Chondrocyte (in vitro differentiated cells): ENCODE measurements around the gene AHNAK. TPM values are rescaled to one million over a fixed set of nuclear protein-coding genes. Genes with fewer than 3 reads are reported as not detected.
"Not testable (repeated sequence)": the region's sequence is repeated elsewhere in the genome, so short reads cannot be mapped to it uniquely, and the experiment has no call there.

Experiments
- DNase-seq: peaks from one replicate; pipeline ENCODE4 v3.0.0; 2021; ENCODE audit warnings: mixed read lengths, low spot score
- H3K27ac Mint-ChIP-seq: one replicate; pipeline ENCODE4 v1.8.0; 2021; ENCODE audit warnings: mild to moderate bottlenecking, moderate library complexity, mixed read lengths; ENCODE audit not compliant: unreplicated experiment
- H3K27me3 Mint-ChIP-seq: 2 replicates; pipeline ENCODE4 v1.8.0; 2021; ENCODE audit warnings: low read depth, mixed read lengths
- H3K36me3 Mint-ChIP-seq: 2 replicates; pipeline ENCODE4 v1.8.0; 2021; ENCODE audit warnings: low read depth, mixed read lengths
- H3K4me1 Mint-ChIP-seq: 2 replicates; pipeline ENCODE4 v1.8.0; 2021; ENCODE audit warnings: low read depth, mild to moderate bottlenecking, mixed read lengths
- H3K4me3 Mint-ChIP-seq: one replicate; pipeline ENCODE4 v1.8.0; 2021; ENCODE audit warnings: mild to moderate bottlenecking, moderate library complexity, mixed read lengths; ENCODE audit not compliant: unreplicated experiment
- H3K9me3 Mint-ChIP-seq: 2 replicates; pipeline ENCODE4 v1.8.0; 2021; ENCODE audit warnings: low read depth, mixed read lengths
- CTCF ChIP-seq: fragments of 200-600 bp; sonication (generic); IDR thresholded peaks from 2 replicates; pipeline ENCODE4 v1.5.0; 2021; ENCODE audit warnings: antibody characterized with exemption, mild to moderate bottlenecking, moderate library complexity
- total RNA-seq: library from RNA; stranded (reverse); gene quantifications from 3 replicates; pipeline ENCODE4 v1.2.1, GENCODE V29; 2021

Gene AHNAK
- total RNA-seq, 1 donor from 2014 or later: 514 TPM

GRCh38 chr11:62591448-62592145 is 45.0 kb upstream of the AHNAK start, which contains the start of gene TUT1:
TUT1 (minus strand) TSS chr11:62591523; CDS start chr11:62591485, 38 bp downstream.
- Mint-ChIP-seq H3K27ac (peak within 1 kb of the TSS; percentile 96), H3K36me3 (peaks cover 25% of the 10 kb centered on the region), H3K9me3 (no peaks in the 10 kb centered on the region), H3K4me1 (peaks cover 27% of the 10 kb centered on the region), H3K4me3 (peak within 1 kb of the TSS; percentile 86), H3K27me3 (no peaks in the 10 kb centered on the region)
- peak; percentile 96 for DNase-seq
- peak; percentile 42 for TF ChIP-seq CTCF

- no peak overlapping the region for H3K4me3 Mint-ChIP-seq
- H3K4me1 Mint-ChIP-seq: peaks cover 27% of the 10 kb centered on the region
- H3K27me3 Mint-ChIP-seq: no peaks in the 10 kb centered on the region
- no peaks in the 10 kb centered on the region for H3K9me3 Mint-ChIP-seq
- DNase-seq: peak; percentile 55
- H3K27ac Mint-ChIP-seq: no peak overlapping the region
- H3K36me3 Mint-ChIP-seq: peaks cover 10% of the 10 kb centered on the region
- peak; percentile 67 for TF ChIP-seq CTCF
Observed at GRCh38 chr11:62588966-62589637, 42.5 kb upstream of the AHNAK start.

DNA sequence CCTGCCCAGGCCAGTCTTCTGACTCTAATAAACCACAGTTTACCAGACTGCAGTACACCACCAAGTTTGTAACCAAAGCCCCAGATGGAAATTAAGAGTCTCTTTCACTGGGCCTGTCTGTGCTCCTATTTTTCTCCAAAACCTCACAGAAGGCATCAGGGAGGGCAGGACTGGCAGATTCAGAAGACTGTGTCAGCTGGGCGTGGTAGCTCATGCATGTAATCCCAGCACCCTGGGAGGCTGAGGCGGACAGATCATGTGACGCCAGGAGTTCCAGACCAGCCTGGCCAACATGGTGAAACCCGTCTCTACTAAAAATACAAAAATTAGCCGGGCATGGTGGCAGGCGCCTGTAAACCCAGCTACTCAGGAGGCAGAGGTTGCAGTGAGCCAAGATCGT is 38.8 kb upstream of the AHNAK start:
- not testable (repeated sequence) for H3K4me3 Mint-ChIP-seq, H3K9me3 Mint-ChIP-seq, H3K27me3 Mint-ChIP-seq, H3K4me1 Mint-ChIP-seq, H3K27ac Mint-ChIP-seq, H3K36me3 Mint-ChIP-seq
- DNase-seq: peak; percentile 37

DNA sequence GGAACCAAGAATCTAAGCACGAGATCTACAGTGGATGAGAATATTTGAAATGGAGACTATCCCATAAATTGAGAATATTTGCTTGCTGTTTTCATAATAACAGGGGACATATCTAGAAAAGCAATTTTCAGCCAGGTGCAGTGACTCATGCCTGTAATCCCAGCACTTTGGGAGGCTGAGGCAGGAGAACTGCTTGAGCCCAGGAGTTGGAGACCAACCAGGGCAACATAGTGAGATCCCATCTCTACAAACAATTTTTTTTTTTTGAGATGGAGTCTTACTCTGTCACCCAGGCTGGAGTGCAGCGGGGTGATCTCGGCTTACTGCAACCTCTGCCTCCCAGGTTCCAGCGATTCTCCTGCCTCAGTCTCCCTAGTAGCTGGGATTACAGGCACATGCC is 35.1 kb upstream of the AHNAK start:
- H3K36me3 Mint-ChIP-seq, H3K4me3 Mint-ChIP-seq, H3K27me3 Mint-ChIP-seq, DNase-seq, H3K27ac Mint-ChIP-seq, H3K9me3 Mint-ChIP-seq, H3K4me1 Mint-ChIP-seq: not testable (repeated sequence)

DNA sequence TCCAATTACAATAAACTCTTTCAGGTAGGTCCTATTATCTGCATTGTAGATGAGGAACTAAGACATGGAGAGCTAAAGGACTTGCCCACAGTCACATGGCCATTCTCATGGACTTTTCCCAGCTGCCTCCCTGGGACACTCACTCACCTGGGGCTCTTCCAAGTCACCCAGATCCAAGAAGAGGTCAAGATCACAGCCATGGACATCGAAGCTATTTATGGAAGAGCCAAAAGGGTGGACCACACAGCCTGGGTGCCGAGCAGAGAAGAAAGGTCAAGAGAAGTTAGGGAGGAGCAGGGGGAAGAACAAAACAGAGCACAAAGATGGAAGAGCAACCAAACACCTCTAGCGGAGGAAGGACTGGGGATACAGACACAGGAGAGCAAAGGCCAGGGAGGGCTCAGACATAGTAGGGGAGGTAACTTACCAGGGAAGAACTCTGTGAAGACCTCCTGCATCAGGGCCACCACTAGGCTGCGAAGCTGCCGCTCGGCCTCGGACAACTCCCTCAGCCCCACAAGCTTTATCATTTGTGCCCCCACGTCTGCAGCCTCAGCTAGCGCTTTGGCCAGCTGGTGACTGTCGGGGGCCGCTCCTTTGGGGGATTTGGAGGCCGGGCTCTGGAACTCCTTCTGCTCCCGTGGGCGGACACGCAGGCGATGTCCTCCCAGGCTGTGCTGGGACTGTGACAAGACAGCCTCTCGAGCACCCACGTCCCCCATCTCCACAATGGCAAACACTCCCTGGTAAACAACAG is 34.5 kb upstream of the AHNAK start:
- peaks cover 10% of the 10 kb centered on the region for H3K36me3 Mint-ChIP-seq
- H3K4me1 Mint-ChIP-seq: peaks cover 9% of the 10 kb centered on the region
- no peaks in the 10 kb centered on the region for H3K27me3 Mint-ChIP-seq
- no peak overlapping the region for H3K4me3 Mint-ChIP-seq
- no peak overlapping the region for H3K27ac Mint-ChIP-seq
- peak; percentile 72 for DNase-seq
- no peaks in the 10 kb centered on the region for H3K9me3 Mint-ChIP-seq
- no peak for TF ChIP-seq CTCF

GRCh38 chr11:62579252-62579651 is 32.6 kb upstream of the AHNAK start:
- TF ChIP-seq CTCF: no peak
- Mint-ChIP-seq H3K27ac (no peak overlapping the region), H3K9me3 (no peaks in the 10 kb centered on the region), H3K4me3 (no peak overlapping the region), H3K36me3 (peaks cover 11% of the 10 kb centered on the region), H3K4me1 (peaks cover 24% of the 10 kb centered on the region), H3K27me3 (no peaks in the 10 kb centered on the region)
- no peak for DNase-seq
